Eye (tissue), 1 donor: ENCODE results near the gene TANC2.
"Not testable (repeated sequence)": the region's sequence is repeated elsewhere in the genome, so short reads cannot be mapped to it uniquely, and the experiment has no call there.

ENCODE experiments used
- DNase-seq: peaks from one replicate; pipeline ENCODE4 v3.0.0-alpha.2; 2015

Gene TANC2

GRCh38 chr17:62965174-62965685, 805 bp upstream of the TANC2 start:
- no peak for DNase-seq

GRCh38 chr17:62966426-62967204, 580 bp downstream of the TANC2 start:
- DNase-seq: peak; percentile 75

GRCh38 chr17:62967205-62967529, 1.1 kb downstream of the TANC2 start:
- no peak for DNase-seq

- DNase-seq: peak; percentile 88
Observed at GRCh38 chr17:62968445-62968923, 2.4 kb downstream of the TANC2 start.

GRCh38 chr17:62970610-62971009, 4.6 kb downstream of the TANC2 start:
- DNase-seq: no peak

GRCh38 chr17:62971853-62972252, 5.8 kb downstream of the TANC2 start:
- no peak for DNase-seq

- no peak for DNase-seq
Observed at GRCh38 chr17:62974788-62975187, 8.8 kb downstream of the TANC2 start.

- DNase-seq: no peak
Observed at GRCh38 chr17:62975206-62975605, 9.2 kb downstream of the TANC2 start.

GRCh38 chr17:62976643-62977231, 10.7 kb downstream of the TANC2 start:
- DNase-seq: not testable (repeated sequence)

GRCh38 chr17:62980842-62981241, 14.8 kb downstream of the TANC2 start:
- DNase-seq: no peak

- no peak for DNase-seq
Observed at GRCh38 chr17:62981933-62982332, 15.9 kb downstream of the TANC2 start.

- DNase-seq: no peak
Observed at GRCh38 chr17:62984801-62985200, 18.8 kb downstream of the TANC2 start.

GRCh38 chr17:62986549-62986948, 20.5 kb downstream of the TANC2 start:
- no peak for DNase-seq

- no peak for DNase-seq
Observed at GRCh38 chr17:62987136-62987535, 21.1 kb downstream of the TANC2 start.

- DNase-seq: no peak
Observed at GRCh38 chr17:62989501-62989900, 23.5 kb downstream of the TANC2 start.

GRCh38 chr17:62994931-62995330, 28.9 kb downstream of the TANC2 start:
- DNase-seq: no peak

GRCh38 chr17:62995377-62995885, 29.4 kb downstream of the TANC2 start:
- DNase-seq: peak; percentile 5

GRCh38 chr17:62996221-62996620, 30.2 kb downstream of the TANC2 start:
- DNase-seq: no peak

- DNase-seq: no peak
Observed at GRCh38 chr17:62998166-62998565, 32.1 kb downstream of the TANC2 start.

- DNase-seq: no peak
Observed at GRCh38 chr17:62998665-62999393, 32.8 kb downstream of the TANC2 start.

GRCh38 chr17:62999736-63000135, 33.7 kb downstream of the TANC2 start:
- no peak for DNase-seq

- DNase-seq: no peak
Observed at GRCh38 chr17:63001689-63002394, 35.8 kb downstream of the TANC2 start.

GRCh38 chr17:63002625-63003024, 36.6 kb downstream of the TANC2 start:
- no peak for DNase-seq
